Measurements from ENCODE around the gene PKHD1.

The PKHD1 gene

GRCh38 chr6:51995214-51995755 is 92.1 kb downstream of the PKHD1 start:
- TF ChIP-seq CEBPB (IDR thresholded peaks at IDR 0.05), result no peak
- no peak for TF ChIP-seq NFIC (IDR thresholded peaks at IDR 0.05)
- TF ChIP-seq TCF12 (IDR thresholded peaks at IDR 0.05; ENCODE audit: low read depth), result no peak
- TF ChIP-seq EP300 (IDR thresholded peaks at IDR 0.05; ENCODE audit: borderline replicate concordance), result no peak
- TF ChIP-seq MAX (IDR thresholded peaks at IDR 0.05), result no peak
- no peak for TF ChIP-seq REST (IDR thresholded peaks at IDR 0.05; ENCODE audit: low read depth)
- TF ChIP-seq EGR1 (IDR thresholded peaks at IDR 0.05), result no peak
- TF ChIP-seq RAD21 (IDR thresholded peaks at IDR 0.05; ENCODE audit: low read depth), result no peak
- TF ChIP-seq ZBTB7A (IDR thresholded peaks at IDR 0.05; ENCODE audit: low read depth), result no peak
- no peak for TF ChIP-seq YY1 (IDR thresholded peaks at IDR 0.05; ENCODE audit: low read depth)
- TF ChIP-seq USF1 (IDR thresholded peaks at IDR 0.05), result no peak
- no peak for TF ChIP-seq TEAD4 (IDR thresholded peaks at IDR 0.05)
- TF ChIP-seq CREB1 (IDR thresholded peaks at IDR 0.05; ENCODE audit: low read depth), result no peak
- TF ChIP-seq FOXM1 (IDR thresholded peaks at IDR 0.05; ENCODE audit: borderline replicate concordance, low read depth), result no peak
- TF ChIP-seq TAF1 (IDR thresholded peaks at IDR 0.05; ENCODE audit: low read depth), result no peak

- TF ChIP-seq EP300 (IDR thresholded peaks at IDR 0.05; ENCODE audit: borderline replicate concordance), result no peak
- no peak for TF ChIP-seq TEAD4 (IDR thresholded peaks at IDR 0.05)
- no peak for TF ChIP-seq ZBTB7A (IDR thresholded peaks at IDR 0.05; ENCODE audit: low read depth)
- no peak for TF ChIP-seq TCF12 (IDR thresholded peaks at IDR 0.05; ENCODE audit: low read depth)
- TF ChIP-seq USF1 (IDR thresholded peaks at IDR 0.05), result no peak
- TF ChIP-seq YY1 (IDR thresholded peaks at IDR 0.05; ENCODE audit: low read depth), result no peak
- no peak for TF ChIP-seq RAD21 (IDR thresholded peaks at IDR 0.05; ENCODE audit: low read depth)
Observed at GRCh38 chr6:51992876-51993275, 94.5 kb downstream of the PKHD1 start.

- no peak for TF ChIP-seq RAD21 (IDR thresholded peaks at IDR 0.05; ENCODE audit: low read depth)
- no peak for TF ChIP-seq CREB1 (IDR thresholded peaks at IDR 0.05; ENCODE audit: low read depth)
- no peak for TF ChIP-seq ZBTB7A (IDR thresholded peaks at IDR 0.05; ENCODE audit: low read depth)
- no peak for TF ChIP-seq REST (IDR thresholded peaks at IDR 0.05; ENCODE audit: low read depth)
- no peak for TF ChIP-seq EP300 (IDR thresholded peaks at IDR 0.05; ENCODE audit: borderline replicate concordance)
- no peak for TF ChIP-seq MAX (IDR thresholded peaks at IDR 0.05)
- TF ChIP-seq TAF1 (IDR thresholded peaks at IDR 0.05; ENCODE audit: low read depth), result no peak
- no peak for TF ChIP-seq FOXM1 (IDR thresholded peaks at IDR 0.05; ENCODE audit: borderline replicate concordance, low read depth)
- TF ChIP-seq NFIC (IDR thresholded peaks at IDR 0.05), result no peak
- no peak for TF ChIP-seq TCF12 (IDR thresholded peaks at IDR 0.05; ENCODE audit: low read depth)
- no peak for TF ChIP-seq USF1 (IDR thresholded peaks at IDR 0.05)
- no peak for TF ChIP-seq EGR1 (IDR thresholded peaks at IDR 0.05)
Observed at GRCh38 chr6:51989789-51990188, 97.6 kb downstream of the PKHD1 start.

GRCh38 chr6:51986864-51987263 is 100.5 kb downstream of the PKHD1 start:
- TF ChIP-seq NFIC (IDR thresholded peaks at IDR 0.05) (no peak), TAF1 (IDR thresholded peaks at IDR 0.05; ENCODE audit: low read depth) (no peak), EGR1 (IDR thresholded peaks at IDR 0.05) (no peak), REST (IDR thresholded peaks at IDR 0.05; ENCODE audit: low read depth) (no peak), FOXM1 (IDR thresholded peaks at IDR 0.05; ENCODE audit: borderline replicate concordance, low read depth) (no peak), TCF12 (IDR thresholded peaks at IDR 0.05; ENCODE audit: low read depth) (no peak), TEAD4 (IDR thresholded peaks at IDR 0.05) (no peak), USF1 (IDR thresholded peaks at IDR 0.05) (no peak), EP300 (IDR thresholded peaks at IDR 0.05; ENCODE audit: borderline replicate concordance) (no peak), RAD21 (IDR thresholded peaks at IDR 0.05; ENCODE audit: low read depth) (no peak), ZBTB7A (IDR thresholded peaks at IDR 0.05; ENCODE audit: low read depth) (no peak), CREB1 (IDR thresholded peaks at IDR 0.05; ENCODE audit: low read depth) (no peak), CEBPB (IDR thresholded peaks at IDR 0.05) (no peak), YY1 (IDR thresholded peaks at IDR 0.05; ENCODE audit: low read depth) (no peak)

All from Ishikawa (cell line).